OCI-LY7 (cell line): Measurements from ENCODE around the gene TANC1.

ENCODE experiments used
- EZH2phosphoT487 ChIP-seq: fragments of 200-600 bp; sonication (generic); IDR thresholded peaks from 2 replicates; pipeline ENCODE4 v1.6.1; 2018; ENCODE audit warnings: low read depth, borderline replicate concordance, mild to moderate bottlenecking, mixed run types, antibody characterized with exemption, low read length, moderate library complexity, mixed read lengths
- TF ChIP-seq, protein P1 (sequence below): fragments of 200-600 bp; sonication (generic); conservative IDR thresholded peaks from 2 replicates; pipeline ENCODE4 v1.5.1; 2014; ENCODE audit warnings: mild to moderate bottlenecking, antibody characterized with exemption, low read length, moderate library complexity, mixed read lengths

DNA sequence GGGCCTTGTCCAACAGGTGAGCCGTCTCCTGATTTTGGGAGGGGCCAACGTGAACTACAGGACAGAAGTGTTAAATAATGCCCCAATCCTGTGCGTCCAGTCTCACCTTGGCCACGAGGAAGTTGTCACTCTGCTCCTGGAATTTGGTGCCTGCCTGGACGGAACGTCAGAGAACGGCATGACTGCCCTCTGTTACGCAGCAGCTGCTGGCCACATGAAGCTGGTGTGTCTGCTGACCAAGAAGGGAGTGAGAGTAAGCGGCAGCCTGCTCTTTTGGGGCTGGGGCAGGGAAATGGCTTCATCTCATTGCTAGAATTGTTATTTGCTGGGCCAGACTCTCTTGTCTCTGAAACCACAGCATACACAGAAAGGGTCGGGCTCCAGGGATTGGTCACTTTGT lies 225.8 kb downstream of the TANC1 start:
- TF ChIP-seq, protein P1, sequence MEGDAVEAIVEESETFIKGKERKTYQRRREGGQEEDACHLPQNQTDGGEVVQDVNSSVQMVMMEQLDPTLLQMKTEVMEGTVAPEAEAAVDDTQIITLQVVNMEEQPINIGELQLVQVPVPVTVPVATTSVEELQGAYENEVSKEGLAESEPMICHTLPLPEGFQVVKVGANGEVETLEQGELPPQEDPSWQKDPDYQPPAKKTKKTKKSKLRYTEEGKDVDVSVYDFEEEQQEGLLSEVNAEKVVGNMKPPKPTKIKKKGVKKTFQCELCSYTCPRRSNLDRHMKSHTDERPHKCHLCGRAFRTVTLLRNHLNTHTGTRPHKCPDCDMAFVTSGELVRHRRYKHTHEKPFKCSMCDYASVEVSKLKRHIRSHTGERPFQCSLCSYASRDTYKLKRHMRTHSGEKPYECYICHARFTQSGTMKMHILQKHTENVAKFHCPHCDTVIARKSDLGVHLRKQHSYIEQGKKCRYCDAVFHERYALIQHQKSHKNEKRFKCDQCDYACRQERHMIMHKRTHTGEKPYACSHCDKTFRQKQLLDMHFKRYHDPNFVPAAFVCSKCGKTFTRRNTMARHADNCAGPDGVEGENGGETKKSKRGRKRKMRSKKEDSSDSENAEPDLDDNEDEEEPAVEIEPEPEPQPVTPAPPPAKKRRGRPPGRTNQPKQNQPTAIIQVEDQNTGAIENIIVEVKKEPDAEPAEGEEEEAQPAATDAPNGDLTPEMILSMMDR = no peak
- TF ChIP-seq EZH2phosphoT487 = no peak
